CD4-positive, alpha-beta T cell treated with Interleukin-17A for 1 hour (primary cell): ENCODE data around the gene ULK4.
"Not testable (repeated sequence)": the region's sequence is repeated elsewhere in the genome, so short reads cannot be mapped to it uniquely, and the experiment has no call there.

Experiments used
- DNase-seq: peaks from one replicate; pipeline ENCODE4 v3.0.0-alpha.2; 2020

ULK4 gene

DNA sequence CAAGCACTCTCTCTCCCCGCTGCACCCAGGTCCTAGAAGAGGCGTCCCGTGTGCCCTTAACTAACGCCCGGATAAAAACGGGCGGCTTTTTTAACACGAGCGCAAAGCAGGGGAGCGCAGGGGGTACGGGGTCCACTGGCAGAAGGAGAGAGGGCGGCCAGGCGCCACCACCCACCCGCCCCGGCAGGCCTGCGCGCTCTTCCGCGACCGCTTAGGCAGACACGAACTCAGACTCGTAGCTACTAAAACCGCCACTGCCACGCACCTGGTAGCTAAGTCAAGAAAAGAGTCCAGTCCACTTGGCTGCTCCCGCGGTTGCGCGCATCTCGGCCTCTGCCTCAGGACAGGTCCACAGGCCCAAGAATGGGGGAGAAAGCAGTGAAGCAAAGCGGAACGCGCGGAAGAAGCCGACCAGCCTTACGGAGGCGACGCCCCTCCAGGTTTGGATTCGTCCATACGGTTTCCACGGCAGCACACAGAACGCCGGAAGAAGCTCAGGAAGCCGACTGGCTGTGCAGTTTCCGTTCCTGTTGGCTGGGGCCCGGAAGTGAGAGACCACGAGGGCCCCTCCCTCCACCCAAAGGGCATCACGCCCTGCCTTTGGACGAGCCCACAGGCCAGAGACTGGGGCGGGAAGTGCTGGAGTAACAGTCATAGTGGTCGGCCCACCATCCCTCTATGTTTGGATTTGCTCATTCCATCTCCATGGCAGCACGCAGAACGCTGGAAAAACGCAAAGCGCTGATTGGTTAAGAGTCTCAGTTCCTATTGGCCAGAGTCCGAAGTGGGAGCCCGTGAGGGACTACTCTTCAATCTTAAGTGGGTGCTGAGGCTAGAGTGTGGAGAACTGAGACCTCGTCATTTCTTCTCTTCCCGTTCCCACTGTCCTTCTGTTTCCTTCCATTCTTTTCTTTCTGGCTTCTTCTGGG, at the start of gene ULK4:
ULK4 (minus strand) TSS at position 353 of the 929 bp plus-strand sequence. CDS start 7,344 bp downstream, outside the sequence.
- DNase-seq: peak; percentile 98

GRCh38 chr3:42010530-42010929, 48.6 kb upstream of the ULK4 start:
- DNase-seq: no peak

- DNase-seq: no peak
Observed at GRCh38 chr3:42009456-42009855, 47.6 kb upstream of the ULK4 start.

DNA sequence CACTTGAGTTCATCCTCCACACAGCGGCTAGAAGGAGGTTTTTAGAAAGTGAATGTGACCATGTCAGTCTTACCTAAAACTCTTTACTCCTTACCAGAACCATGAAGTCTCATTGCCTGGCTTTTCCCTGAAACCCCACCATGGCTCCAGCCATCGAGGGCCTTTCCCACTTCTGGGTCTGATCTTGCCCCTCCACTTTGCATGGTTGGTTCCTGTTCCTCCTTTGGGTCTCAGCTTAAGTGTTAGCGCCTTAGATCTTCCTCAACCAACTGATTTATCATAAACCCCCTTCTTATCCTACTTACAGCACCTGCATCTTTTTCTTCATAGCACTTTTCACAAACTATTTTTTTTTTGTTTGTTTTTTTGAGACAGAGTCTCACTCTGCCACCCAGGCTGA, 45.9 kb upstream of the ULK4 start:
- DNase-seq: no peak

DNA sequence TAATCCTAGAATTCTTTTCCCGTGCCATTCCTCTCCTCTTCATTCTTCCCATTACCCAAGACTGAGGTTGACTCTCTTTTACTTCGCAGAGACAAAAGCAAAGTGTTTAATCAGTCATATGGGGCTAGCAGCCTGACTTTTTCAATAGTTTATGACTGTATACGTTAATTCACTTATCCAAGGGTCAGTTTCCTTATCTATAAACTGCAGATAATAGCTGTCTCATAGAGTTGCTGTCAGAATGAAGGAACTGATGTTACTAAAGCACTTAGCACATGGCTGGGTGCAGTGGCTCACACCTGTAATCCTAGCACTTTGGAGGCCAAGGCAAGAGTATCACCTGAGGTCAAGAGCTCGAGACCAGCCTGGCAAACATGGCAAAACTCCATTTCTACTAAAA, 43.5 kb upstream of the ULK4 start:
- no peak for DNase-seq

GRCh38 chr3:42002790-42003189, 40.9 kb upstream of the ULK4 start:
- no peak for DNase-seq

- no peak for DNase-seq
Observed at GRCh38 chr3:42001777-42002176, 39.9 kb upstream of the ULK4 start.

DNA sequence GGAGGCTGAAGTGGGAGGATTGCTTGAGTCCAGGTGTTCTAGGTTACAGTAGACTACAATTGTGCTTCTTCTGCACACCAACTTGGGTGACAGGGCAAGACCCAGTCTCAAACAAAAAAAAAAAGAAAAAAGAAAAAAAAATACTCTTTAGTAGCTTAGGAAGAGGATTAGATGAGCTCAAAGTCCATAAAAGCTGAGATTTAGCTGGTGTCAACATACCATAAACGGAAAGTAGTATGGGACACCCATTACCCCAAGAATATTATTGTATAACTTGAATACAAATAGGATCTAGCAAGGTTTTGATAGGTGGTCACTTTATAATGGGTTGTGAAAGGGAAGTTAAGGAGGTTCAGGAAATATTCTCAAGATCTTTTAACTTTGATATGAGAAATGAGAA, 38.0 kb upstream of the ULK4 start:
- DNase-seq: no peak

DNA sequence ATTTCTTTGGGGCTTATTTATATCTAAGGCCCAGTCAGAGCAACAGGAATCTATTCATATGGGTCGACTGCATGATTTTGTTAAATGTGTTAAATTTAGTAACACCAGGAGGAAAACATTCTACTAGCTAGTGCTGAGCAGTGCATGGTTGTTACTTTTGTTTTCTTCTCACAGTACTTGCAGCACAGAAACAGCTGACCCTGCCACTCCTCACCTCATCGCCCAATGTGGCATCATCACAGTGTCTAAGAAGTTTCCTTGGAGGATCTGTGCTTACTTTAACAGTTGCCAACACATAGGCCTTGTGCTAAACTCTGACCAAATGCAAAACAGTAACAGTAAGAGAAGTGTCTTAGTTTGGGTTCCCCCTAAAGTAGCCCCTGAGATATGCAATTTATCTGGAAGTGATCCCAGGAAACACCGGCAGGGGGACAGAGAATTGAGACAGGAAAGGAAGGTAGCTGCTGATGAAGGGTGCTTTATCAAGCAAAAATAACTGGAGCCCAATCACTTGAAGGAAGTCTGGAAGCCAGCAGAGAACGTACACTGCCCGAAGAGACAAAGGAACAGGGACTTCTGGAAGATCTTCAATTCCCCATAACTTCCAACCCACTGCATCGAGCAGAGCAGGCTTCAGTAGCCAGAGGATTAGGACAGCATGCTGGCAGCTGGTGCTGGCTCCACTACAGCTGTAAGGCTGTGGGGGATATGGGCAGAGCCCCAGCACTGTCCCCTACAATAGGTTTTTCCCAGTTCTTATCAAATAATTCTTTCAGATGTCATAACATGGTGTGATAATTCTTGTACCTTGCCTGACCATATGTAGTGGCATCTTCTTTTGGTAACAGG, 36.0 kb upstream of the ULK4 start:
- DNase-seq: no peak

DNA sequence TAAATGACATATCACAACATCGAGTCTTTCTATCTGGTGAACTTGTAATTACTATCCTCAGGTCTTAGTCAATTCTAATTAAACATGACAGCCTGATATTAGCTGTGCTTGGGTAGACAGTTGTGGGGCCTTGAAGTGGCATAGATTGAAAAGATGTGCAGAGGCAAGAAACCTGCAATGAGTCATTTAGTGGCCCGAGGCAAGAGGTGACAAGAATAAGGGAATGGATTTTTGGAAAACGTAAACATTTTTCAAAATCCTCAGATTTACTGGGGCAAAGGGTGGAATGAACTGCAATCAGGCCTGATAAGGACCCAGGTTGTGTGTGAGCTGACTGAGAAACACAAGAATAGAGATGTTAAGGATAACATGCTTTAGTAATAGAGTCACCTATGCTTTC, 29.5 kb upstream of the ULK4 start:
- DNase-seq: no peak

GRCh38 chr3:41989518-41989917, 27.6 kb upstream of the ULK4 start:
- DNase-seq: no peak

GRCh38 chr3:41987627-41988026, 25.7 kb upstream of the ULK4 start:
- DNase-seq: no peak

GRCh38 chr3:41986561-41986960, 24.7 kb upstream of the ULK4 start:
- no peak for DNase-seq

DNA sequence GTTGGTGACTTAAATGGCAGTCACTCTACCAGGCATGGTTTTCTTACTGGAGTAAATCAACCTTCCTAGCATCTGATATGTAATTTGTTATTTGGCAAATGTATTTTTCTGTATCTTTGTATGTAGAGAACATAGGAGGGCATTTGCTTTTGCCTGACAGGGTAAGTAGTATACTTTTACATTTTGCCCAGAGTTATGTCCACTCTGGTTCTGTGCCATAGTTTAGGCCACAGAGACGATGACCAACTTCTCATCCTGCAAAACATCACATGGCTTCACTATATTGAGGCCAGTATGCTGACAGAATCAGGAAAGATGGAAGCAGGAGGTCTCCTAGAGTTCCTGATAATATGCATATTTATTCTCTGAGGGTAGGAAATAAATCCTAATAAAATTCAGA, 23.1 kb upstream of the ULK4 start:
- no peak for DNase-seq

DNA sequence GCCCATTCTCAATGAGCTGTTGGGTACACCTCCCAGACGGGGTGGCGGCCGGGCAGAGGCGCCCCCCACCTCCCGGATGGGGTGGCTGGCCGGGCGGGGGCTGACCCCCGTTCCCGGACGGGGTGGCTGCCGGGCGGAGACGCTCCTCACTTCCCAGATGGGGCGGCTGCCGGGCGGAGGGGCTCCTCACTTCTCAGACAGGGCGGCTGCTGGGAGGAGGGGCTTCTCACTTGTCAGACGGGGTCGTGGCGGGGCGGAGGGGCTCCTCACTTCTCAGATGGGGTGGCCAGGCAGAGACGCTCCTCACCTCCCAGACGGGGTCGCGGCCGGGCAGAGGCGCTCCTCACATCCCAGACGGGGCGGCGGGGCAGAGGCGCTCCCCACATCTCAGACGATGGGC, 21.2 kb upstream of the ULK4 start:
- DNase-seq: not testable (repeated sequence)

GRCh38 chr3:41977401-41977800, 15.5 kb upstream of the ULK4 start:
- DNase-seq: not testable (repeated sequence)

DNA sequence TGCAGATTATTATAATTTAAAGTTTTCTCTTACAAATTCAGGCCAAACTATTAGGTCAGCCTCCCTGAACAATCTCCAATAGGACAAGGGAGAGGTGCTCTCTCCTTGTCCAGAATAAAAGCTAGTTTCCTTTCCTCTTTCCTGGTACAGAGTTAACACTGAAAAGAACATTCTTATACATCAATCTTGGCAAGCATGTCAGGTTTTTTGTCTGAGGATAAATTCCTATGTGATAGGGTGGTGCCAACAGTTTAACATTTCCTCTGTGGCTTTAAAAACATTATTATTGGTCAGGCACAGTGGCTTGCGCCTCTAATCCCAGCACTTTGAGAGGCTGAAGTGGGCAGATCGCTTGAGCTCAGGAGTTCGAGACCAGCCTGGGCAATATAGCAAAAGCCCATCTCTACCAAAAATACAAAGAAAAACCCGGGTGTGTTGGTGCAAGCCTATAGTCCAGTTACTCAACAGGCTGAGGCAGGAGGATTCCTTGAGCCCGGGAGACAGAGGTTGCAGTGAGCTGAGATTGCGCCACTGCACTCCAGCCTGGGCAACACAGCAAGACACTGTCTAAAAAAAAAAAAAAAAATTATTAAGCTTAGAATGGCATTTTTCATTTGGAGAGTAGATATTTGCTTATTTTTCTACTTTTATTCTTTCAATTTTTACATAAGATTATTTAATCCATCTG, 13.7 kb upstream of the ULK4 start:
- DNase-seq: no peak

GRCh38 chr3:41974223-41974622, 12.3 kb upstream of the ULK4 start:
- no peak for DNase-seq

DNA sequence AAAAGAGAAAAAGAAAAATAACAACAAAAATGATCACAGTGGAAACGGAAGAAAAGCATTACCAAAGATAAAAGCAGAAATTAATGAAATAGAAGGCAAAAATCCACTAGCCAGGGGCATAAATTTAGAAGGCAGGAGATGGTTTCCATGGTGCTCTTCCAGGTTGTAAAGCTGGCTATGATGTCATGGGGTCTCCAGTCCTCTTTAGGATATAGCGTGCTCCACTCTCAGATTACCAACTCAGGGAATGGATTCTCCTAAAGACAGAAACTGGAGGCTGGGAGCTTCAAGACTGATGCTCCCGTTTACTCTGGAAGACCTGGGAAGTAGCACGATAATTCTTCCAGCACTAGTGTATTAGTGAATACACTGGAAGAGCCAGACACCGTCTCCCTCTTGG, 10.9 kb upstream of the ULK4 start:
- DNase-seq: no peak

- DNase-seq: no peak
Observed at GRCh38 chr3:41966206-41966605, 4.3 kb upstream of the ULK4 start.

DNA sequence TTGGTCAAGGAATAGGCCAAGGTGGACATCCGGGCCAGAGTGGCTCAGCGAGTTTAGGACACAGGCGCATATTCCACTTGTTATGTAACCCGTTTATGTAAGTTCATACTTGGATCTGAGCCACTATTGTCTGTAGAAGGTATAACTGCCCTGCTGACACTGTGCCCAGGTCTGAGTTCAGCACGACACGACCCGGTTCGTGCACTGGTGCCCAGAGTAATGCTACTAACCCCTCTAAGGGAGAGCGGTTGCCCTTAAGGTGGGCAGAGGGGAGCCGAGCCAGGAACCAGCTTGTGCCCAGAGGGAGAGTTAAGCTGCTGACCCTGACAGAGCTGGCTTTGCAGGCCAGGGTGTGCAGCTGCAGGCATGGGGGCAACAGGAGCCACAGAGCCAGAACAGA, 1.9 kb upstream of the ULK4 start:
- DNase-seq: no peak

GRCh38 chr3:41960826-41961750, 815 bp downstream of the ULK4 start:
- peak; percentile 81 for DNase-seq
